NCI-H526 (cell line): ENCODE results near the gene UGT2B10.
"Not testable (repeated sequence)": the region's sequence is repeated elsewhere in the genome, so short reads cannot be mapped to it uniquely, and the experiment has no call there.

Source experiments
- DNase-seq, 2 experiments: peaks; one replicate each; lab custom pipeline; 2025; lab: John Stamatoyannopoulos, UW

Gene UGT2B10

GRCh38 chr4:68815617-68816409 is at the start of gene UGT2B10:
UGT2B10 (plus strand) TSS chr4:68815994; CDS start chr4:68816020, 26 bp downstream.
- not testable (repeated sequence) for DNase-seq

DNA sequence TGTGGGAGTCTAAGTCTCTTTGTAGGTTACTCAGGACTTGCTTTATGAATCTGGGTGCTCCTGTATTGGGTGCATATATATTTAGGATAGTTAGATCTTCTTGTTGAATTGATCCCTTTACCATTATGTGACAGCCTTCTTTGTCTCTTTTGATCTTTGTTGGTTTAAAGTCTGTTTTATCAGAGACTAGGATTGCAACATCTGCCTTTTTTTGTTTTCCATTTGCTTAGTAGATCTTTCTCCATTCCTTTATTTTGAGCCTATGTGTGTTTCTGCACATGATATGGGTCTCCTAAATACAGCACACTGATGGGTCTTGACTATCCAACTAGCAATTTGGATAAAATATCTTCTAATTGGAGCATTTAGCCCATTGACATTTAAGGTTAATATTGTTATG is 44.0 kb upstream of the UGT2B10 start:
- not testable (repeated sequence) for DNase-seq

- DNase-seq: no peak
These were observed 42.1 kb upstream of the UGT2B10 start for GRCh38 chr4:68773699-68774098.

DNA sequence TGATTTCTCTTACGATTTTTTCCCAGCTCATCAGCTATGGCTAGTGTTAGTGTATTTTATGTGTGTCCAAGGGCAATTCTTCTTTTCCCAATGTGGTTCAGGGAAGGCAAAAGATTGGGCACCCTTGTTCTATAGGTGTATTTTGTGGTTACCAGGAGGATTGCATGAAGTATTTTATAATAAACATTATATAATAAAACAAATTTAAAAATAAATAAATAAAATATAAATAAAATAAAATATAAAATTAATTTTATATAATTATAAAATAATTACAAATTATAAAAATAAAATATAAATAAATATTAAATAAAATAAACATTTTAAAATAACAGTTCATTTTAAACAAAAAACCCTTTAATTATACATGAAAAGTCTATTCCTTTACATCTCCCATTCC is 35.6 kb upstream of the UGT2B10 start:
- no peak for DNase-seq

- no peak for DNase-seq
These were observed 18.7 kb upstream of the UGT2B10 start for GRCh38 chr4:68797048-68797447.

GRCh38 chr4:68797618-68798017 is 18.2 kb upstream of the UGT2B10 start:
- peak; percentile 2 to 52 for DNase-seq

GRCh38 chr4:68803013-68803412 is 12.8 kb upstream of the UGT2B10 start:
- DNase-seq: no peak

- no peak for DNase-seq
These were observed 7.7 kb upstream of the UGT2B10 start for GRCh38 chr4:68808060-68808459.

DNA sequence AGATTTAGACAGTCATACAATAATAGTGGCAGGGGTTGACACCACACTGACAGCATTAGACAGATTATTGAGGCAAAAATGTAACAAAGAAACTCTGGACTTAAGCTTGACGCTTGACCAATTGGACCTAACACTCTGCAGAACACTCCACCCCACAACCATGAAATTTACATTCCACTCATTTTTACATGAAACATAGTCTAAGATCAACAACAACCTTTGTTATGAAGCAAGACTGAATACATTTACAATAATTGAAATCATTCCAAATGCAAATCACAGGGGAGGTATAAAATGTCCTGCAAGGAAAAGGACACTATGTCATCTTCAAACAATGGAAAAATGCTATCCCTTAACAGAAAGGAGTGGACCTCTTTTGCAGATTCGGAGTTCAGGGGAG is 4.9 kb upstream of the UGT2B10 start:
- DNase-seq: peak; percentile 19 to 43

DNA sequence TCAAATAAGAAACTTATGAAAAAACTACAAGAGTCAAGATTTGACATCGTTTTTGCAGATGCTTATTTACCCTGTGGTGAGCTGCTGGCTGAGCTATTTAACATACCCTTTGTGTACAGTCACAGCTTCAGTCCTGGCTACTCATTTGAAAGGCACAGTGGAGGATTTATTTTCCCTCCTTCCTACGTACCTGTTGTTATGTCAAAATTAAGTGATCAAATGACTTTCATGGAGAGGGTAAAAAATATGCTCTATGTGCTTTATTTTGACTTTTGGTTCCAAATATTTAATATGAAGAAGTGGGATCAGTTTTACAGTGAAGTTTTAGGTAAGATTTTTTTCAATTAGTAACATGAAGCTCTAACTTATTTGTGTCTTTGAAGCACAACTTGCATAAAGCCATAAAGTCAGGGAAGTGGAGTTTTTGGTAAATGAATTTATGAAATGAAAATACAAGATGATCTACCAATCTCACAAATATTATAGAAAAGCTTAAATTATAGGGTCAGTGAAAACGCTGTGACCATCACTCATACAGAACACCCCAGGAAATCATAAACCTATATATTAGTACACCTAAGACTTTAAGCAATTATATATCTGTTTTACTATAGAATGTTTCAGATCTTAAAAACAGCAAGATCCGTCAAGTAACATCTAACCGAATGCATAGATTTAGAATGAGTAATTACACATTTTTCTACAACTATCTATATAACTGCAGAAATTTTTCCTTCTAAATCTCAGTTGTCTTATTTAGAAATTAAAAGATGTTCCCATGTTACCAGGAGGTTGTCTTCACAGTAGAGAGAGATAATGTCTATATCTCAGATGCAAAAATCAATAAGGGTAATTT is 844 bp downstream of the UGT2B10 start:
- DNase-seq: peak in 1 of 2 experiments; percentile 1

- no peak for DNase-seq
These were observed 1.6 kb downstream of the UGT2B10 start for GRCh38 chr4:68817386-68817785.

DNA sequence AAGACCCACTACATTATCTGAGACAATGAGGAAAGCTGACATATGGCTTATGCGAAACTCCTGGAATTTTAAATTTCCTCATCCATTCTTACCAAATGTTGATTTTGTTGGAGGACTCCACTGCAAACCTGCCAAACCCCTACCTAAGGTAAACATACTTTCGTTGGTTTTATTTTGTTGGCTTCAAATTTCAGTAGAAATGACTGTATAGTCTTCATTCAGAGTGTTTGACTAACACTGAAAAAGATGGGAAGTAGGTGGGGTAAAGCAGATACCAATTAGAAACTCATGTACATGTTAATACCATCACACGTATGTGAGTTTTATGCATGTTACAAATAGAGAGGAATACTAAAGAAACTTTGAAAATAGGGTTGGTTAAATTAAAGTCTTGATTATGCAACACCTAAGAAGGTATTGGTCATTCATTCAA is 2.3 kb downstream of the UGT2B10 start:
- DNase-seq: not testable (repeated sequence)

DNA sequence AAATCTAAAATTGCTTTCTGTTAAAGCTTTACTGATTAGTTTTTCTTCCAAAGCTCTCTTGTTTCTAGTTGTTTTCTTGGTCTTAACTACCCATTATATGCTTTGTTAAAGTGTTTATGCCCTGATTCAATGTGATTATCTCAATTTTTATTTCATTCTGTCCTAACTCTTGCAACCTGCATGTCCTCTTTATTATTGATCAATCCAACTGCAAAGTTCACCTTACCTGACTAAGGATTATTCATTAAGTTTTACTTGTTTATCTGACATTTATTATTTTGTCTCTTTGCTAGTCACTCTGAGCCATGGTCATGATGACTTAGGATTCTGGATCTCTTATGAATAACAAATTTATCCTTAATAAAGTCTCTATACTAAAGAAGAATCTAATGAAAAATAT is 15.8 kb downstream of the UGT2B10 start:
- DNase-seq: no peak

- no peak for DNase-seq
These were observed 34.5 kb downstream of the UGT2B10 start for GRCh38 chr4:68850293-68850692.

GRCh38 chr4:68855771-68856170 is 40.0 kb downstream of the UGT2B10 start:
- no peak for DNase-seq

DNA sequence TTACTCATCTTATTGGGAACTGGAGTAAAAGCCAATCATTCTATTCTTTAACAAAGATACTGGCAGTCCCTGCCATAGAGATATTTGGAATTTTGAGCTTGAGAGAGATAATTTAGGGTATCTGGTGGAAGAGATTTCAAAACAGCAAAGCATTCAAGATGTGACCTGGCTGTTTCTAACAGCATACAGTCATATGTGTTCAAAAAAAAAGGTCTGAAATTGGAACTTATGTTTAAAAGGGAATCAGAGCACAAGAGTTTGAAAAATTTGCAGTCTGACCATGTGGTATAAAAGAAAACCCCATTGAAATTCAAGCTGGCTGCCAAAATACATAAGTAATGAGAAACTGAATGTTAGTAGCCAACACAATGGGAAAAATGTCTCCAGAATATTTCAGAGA is 42.2 kb downstream of the UGT2B10 start:
- DNase-seq: no peak

GRCh38 chr4:68859655-68860054 is 43.9 kb downstream of the UGT2B10 start:
- DNase-seq: no peak

- DNase-seq: no peak
These were observed 45.3 kb downstream of the UGT2B10 start for GRCh38 chr4:68861057-68861456.

GRCh38 chr4:68864438-68865187 is 48.8 kb downstream of the UGT2B10 start:
- peak; percentile 46 to 73 for DNase-seq

DNA sequence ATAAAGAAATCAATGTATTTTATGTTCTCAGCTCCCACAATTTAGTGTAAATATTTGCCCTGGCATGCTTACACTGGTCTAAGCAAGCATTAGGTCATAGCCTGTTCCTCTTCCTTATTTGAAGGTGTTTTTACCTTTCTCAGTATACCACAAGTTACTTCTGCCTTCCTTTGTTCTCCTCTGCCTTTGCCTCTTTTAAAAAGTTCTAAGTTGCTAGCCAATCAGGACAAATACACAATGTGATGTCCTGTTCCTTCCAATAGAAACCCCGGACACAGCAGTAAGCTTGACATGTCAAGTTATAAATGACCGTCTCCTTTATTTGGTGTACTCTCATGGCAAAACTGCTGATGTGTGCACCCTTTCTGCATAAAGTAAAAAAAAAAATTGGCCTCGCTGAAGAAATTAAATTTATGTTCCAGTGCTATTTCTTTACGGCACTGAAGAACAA is 49.4 kb downstream of the UGT2B10 start:
- DNase-seq: no peak

- no peak for DNase-seq
These were observed 50.0 kb downstream of the UGT2B10 start for GRCh38 chr4:68865760-68866159.

- DNase-seq: no peak
These were observed 53.5 kb downstream of the UGT2B10 start for GRCh38 chr4:68869274-68869773.
